HG02840 (cell line): ENCODE measurements around the gene RAB21.

ENCODE experiments used
- ATAC-seq: cut with Tn5 transposase; IDR thresholded peaks from one replicate; pipeline ENCODE4 v1.9.1; 2021; ENCODE audit warnings: mild to moderate bottlenecking, moderate library complexity, moderate number of reproducible peaks; ENCODE audit not compliant: unreplicated experiment, low FRiP score

The RAB21 gene

GRCh38 chr12:71754461-71755145, at the start of gene RAB21:
Gene RAB21 (plus strand): TSS chr12:71754863. CDS start chr12:71755130, 267 bp downstream.
- ATAC-seq, result peak; percentile 97

GRCh38 chr12:71704920-71705319, 49.7 kb upstream of the RAB21 start:
- no peak for ATAC-seq

- ATAC-seq, result no peak
Measured at GRCh38 chr12:71708658-71709057, 46.0 kb upstream of the RAB21 start.

GRCh38 chr12:71710276-71711125, 44.2 kb upstream of the RAB21 start:
- ATAC-seq, result no peak

GRCh38 chr12:71718611-71719010, 36.1 kb upstream of the RAB21 start:
- no peak for ATAC-seq

- ATAC-seq, result no peak
Measured at GRCh38 chr12:71719647-71720370, 34.9 kb upstream of the RAB21 start.

- no peak for ATAC-seq
Measured at GRCh38 chr12:71721783-71722505, 32.7 kb upstream of the RAB21 start.

- no peak for ATAC-seq
Measured at GRCh38 chr12:71725011-71725410, 29.7 kb upstream of the RAB21 start.

- ATAC-seq, result no peak
Measured at GRCh38 chr12:71726548-71726947, 28.1 kb upstream of the RAB21 start.

GRCh38 chr12:71727958-71728357, 26.7 kb upstream of the RAB21 start:
- ATAC-seq, result no peak

- no peak for ATAC-seq
Measured at GRCh38 chr12:71730936-71731335, 23.7 kb upstream of the RAB21 start.

GRCh38 chr12:71731439-71732356, 23.0 kb upstream of the RAB21 start:
- no peak for ATAC-seq

GRCh38 chr12:71732357-71732712, 22.3 kb upstream of the RAB21 start:
- no peak for ATAC-seq

- no peak for ATAC-seq
Measured at GRCh38 chr12:71737197-71737596, 17.5 kb upstream of the RAB21 start.

- no peak for ATAC-seq
Measured at GRCh38 chr12:71742998-71743397, 11.7 kb upstream of the RAB21 start.

GRCh38 chr12:71744522-71745300, 10.0 kb upstream of the RAB21 start:
- no peak for ATAC-seq

- peak; percentile 89 for ATAC-seq
Measured at GRCh38 chr12:71746974-71747611, 7.6 kb upstream of the RAB21 start.
